HG03521 (cell line): ENCODE measurements around the gene MAT2B.

Experiments used
- ATAC-seq: cut with Tn5 transposase; IDR thresholded peaks from one replicate; pipeline ENCODE4 v1.9.1; 2021; ENCODE audit warnings: mild to moderate bottlenecking, moderate library complexity; ENCODE audit not compliant: unreplicated experiment

MAT2B gene

GRCh38 chr5:163548649-163549048 is 43.2 kb downstream of the MAT2B start:
- no peak for ATAC-seq

- no peak for ATAC-seq
Observed at GRCh38 chr5:163551156-163551555, 45.7 kb downstream of the MAT2B start.

- ATAC-seq: no peak
Observed at GRCh38 chr5:163552536-163552935, 47.1 kb downstream of the MAT2B start.

- no peak for ATAC-seq
Observed at GRCh38 chr5:163561339-163561738, 55.9 kb downstream of the MAT2B start.

- ATAC-seq: no peak
Observed at GRCh38 chr5:163562071-163562470, 56.7 kb downstream of the MAT2B start.

GRCh38 chr5:163563112-163563511 is 57.7 kb downstream of the MAT2B start:
- ATAC-seq: no peak

- no peak for ATAC-seq
Observed at GRCh38 chr5:163563880-163564279, 58.5 kb downstream of the MAT2B start.

GRCh38 chr5:163564321-163564938 is 59.0 kb downstream of the MAT2B start:
- ATAC-seq: no peak

GRCh38 chr5:163565492-163565891 is 60.1 kb downstream of the MAT2B start:
- ATAC-seq: no peak

GRCh38 chr5:163565931-163566608 is 60.7 kb downstream of the MAT2B start:
- peak; percentile 50 for ATAC-seq

- no peak for ATAC-seq
Observed at GRCh38 chr5:163566678-163567077, 61.3 kb downstream of the MAT2B start.

GRCh38 chr5:163567811-163568210 is 62.4 kb downstream of the MAT2B start:
- no peak for ATAC-seq
